ENCODE data around the gene FAM228A. TPM values are rescaled to one million over a fixed set of nuclear protein-coding genes. Genes with fewer than 3 reads are reported as not detected.

FAM228A gene
- total RNA-seq, 1 donor, result 1.4 TPM

- Histone ChIP-seq H3K4me2 (ENCODE audit: insufficient read depth, low read length) (no peak overlapping the region), H4K20me1 (ENCODE audit: insufficient read depth, low read length) (no peaks in the 10 kb centered on the region), H3K79me2 (ENCODE audit: insufficient read depth, low read length) (no peaks in the 10 kb centered on the region), H3K36me3 (ENCODE audit: insufficient read depth, low read length) (no peaks in the 10 kb centered on the region), H3K9me3 (ENCODE audit: low read depth, low read length) (no peaks in the 10 kb centered on the region), H3K27ac (ENCODE audit: low read depth, low read length) (no peak overlapping the region), H2AFZ (ENCODE audit: low read length) (no peak overlapping the region), H3K4me3 (ENCODE audit: insufficient read depth, low read length) (no peak overlapping the region), H3K27me3 (ENCODE audit: insufficient read depth, low read length) (no peaks in the 10 kb centered on the region), H3K4me1 (ENCODE audit: insufficient read depth, low read length) (no peaks in the 10 kb centered on the region)
- no peak for DNase-seq (ENCODE audit: insufficient read length, low spot score, missing footprints)
- TF ChIP-seq CTCF (IDR thresholded peaks at IDR 0.05; ENCODE audit: extremely low read depth, low read depth, low read length), result no peak
Measured at GRCh38 chr2:24163601-24164000, 11.3 kb upstream of the FAM228A start.

- H2AFZ ChIP-seq (ENCODE audit: low read length), result no peak overlapping the region
- H3K4me1 ChIP-seq (ENCODE audit: insufficient read depth, low read length), result no peaks in the 10 kb centered on the region
- H4K20me1 ChIP-seq (ENCODE audit: insufficient read depth, low read length), result no peaks in the 10 kb centered on the region
- H3K36me3 ChIP-seq (ENCODE audit: insufficient read depth, low read length), result no peaks in the 10 kb centered on the region
- no peak overlapping the region for H3K4me3 ChIP-seq (ENCODE audit: insufficient read depth, low read length)
- H3K4me2 ChIP-seq (ENCODE audit: insufficient read depth, low read length), result no peak overlapping the region
- H3K27me3 ChIP-seq (ENCODE audit: insufficient read depth, low read length), result no peaks in the 10 kb centered on the region
- no peak overlapping the region for H3K27ac ChIP-seq (ENCODE audit: low read depth, low read length)
- TF ChIP-seq CTCF (IDR thresholded peaks at IDR 0.05; ENCODE audit: extremely low read depth, low read depth, low read length), result peak; percentile 58
- H3K79me2 ChIP-seq (ENCODE audit: insufficient read depth, low read length), result no peaks in the 10 kb centered on the region
- H3K9me3 ChIP-seq (ENCODE audit: low read depth, low read length), result no peaks in the 10 kb centered on the region
- DNase-seq (ENCODE audit: insufficient read length, low spot score, missing footprints), result peak; percentile 65
Measured at GRCh38 chr2:24164416-24164973, 10.4 kb upstream of the FAM228A start.

GRCh38 chr2:24169023-24169422, 5.8 kb upstream of the FAM228A start:
- Histone ChIP-seq H3K36me3 (ENCODE audit: insufficient read depth, low read length) (no peaks in the 10 kb centered on the region), H3K4me3 (ENCODE audit: insufficient read depth, low read length) (no peak overlapping the region), H2AFZ (ENCODE audit: low read length) (no peak overlapping the region), H4K20me1 (ENCODE audit: insufficient read depth, low read length) (no peaks in the 10 kb centered on the region), H3K9me3 (ENCODE audit: low read depth, low read length) (no peaks in the 10 kb centered on the region), H3K27me3 (ENCODE audit: insufficient read depth, low read length) (no peaks in the 10 kb centered on the region), H3K27ac (ENCODE audit: low read depth, low read length) (no peak overlapping the region), H3K4me2 (ENCODE audit: insufficient read depth, low read length) (no peak overlapping the region), H3K79me2 (ENCODE audit: insufficient read depth, low read length) (no peaks in the 10 kb centered on the region), H3K4me1 (ENCODE audit: insufficient read depth, low read length) (no peaks in the 10 kb centered on the region)
- TF ChIP-seq CTCF (IDR thresholded peaks at IDR 0.05; ENCODE audit: extremely low read depth, low read depth, low read length), result no peak
- DNase-seq (ENCODE audit: insufficient read length, low spot score, missing footprints), result no peak

GRCh38 chr2:24175631-24176187, 856 bp downstream of the FAM228A start:
- Histone ChIP-seq H3K79me2 (ENCODE audit: insufficient read depth, low read length) (no peaks in the 10 kb centered on the region), H3K4me2 (ENCODE audit: insufficient read depth, low read length) (peak overlapping the region; percentile 75), H3K4me3 (ENCODE audit: insufficient read depth, low read length) (peak overlapping the region; percentile 64)

More at GRCh38 chr2:24175631-24176187, 856 bp downstream of the FAM228A start:
- Histone ChIP-seq H3K27ac (ENCODE audit: low read depth, low read length) (no peak overlapping the region), H3K9me3 (ENCODE audit: low read depth, low read length) (no peaks in the 10 kb centered on the region), H2AFZ (ENCODE audit: low read length) (peak overlapping the region; percentile 86), H4K20me1 (ENCODE audit: insufficient read depth, low read length) (no peaks in the 10 kb centered on the region), H3K4me1 (ENCODE audit: insufficient read depth, low read length) (no peaks in the 10 kb centered on the region), H3K36me3 (ENCODE audit: insufficient read depth, low read length) (no peaks in the 10 kb centered on the region), H3K27me3 (ENCODE audit: insufficient read depth, low read length) (no peaks in the 10 kb centered on the region)
- peak; percentile 16 for TF ChIP-seq CTCF (IDR thresholded peaks at IDR 0.05; ENCODE audit: extremely low read depth, low read depth, low read length)
- peak; percentile 81 for DNase-seq (ENCODE audit: insufficient read length, low spot score, missing footprints)

Measured in osteoblast (primary cell).